HUES64 (cell line): ENCODE data around the gene ANKFY1.
"Not testable (repeated sequence)": the region's sequence is repeated elsewhere in the genome, so short reads cannot be mapped to it uniquely, and the experiment has no call there.

Source experiments
- H3K27ac ChIP-seq: 2 replicates; pipeline ENCODE4 v1.7.0; 2013; ENCODE audit warnings: low read depth, low read length, inconsistent platforms
- H3K27me3 ChIP-seq: 2 replicates; pipeline ENCODE4 v1.6.1; 2013; ENCODE audit warnings: mild to moderate bottlenecking, low read length; ENCODE audit not compliant: insufficient read depth
- H3K36me3 ChIP-seq: 2 replicates; pipeline ENCODE4 v1.6.1; 2013; ENCODE audit warnings: mild to moderate bottlenecking, low read length; ENCODE audit not compliant: insufficient read depth
- H3K4me1 ChIP-seq: 2 replicates; pipeline ENCODE4 v1.6.1; 2013; ENCODE audit warnings: mild to moderate bottlenecking, low read length, moderate library complexity; ENCODE audit not compliant: insufficient read depth
- H3K4me3 ChIP-seq: 2 replicates; pipeline ENCODE4 v1.5.1; 2013; ENCODE audit warnings: mild to moderate bottlenecking, low read length, moderate library complexity
- H3K9ac ChIP-seq: 2 replicates; pipeline ENCODE4 v1.6.1; 2013; ENCODE audit warnings: mild to moderate bottlenecking, low read depth, low read length
- H3K9me3 ChIP-seq: 2 replicates; pipeline ENCODE4 v1.6.1; 2013; ENCODE audit warnings: low read depth, low read length; ENCODE audit not compliant: insufficient read depth
- WGBS: fragments of 150-250, 120-280 bp; methylation state at CpG from one replicate; pipeline ENCODE4 v1.1.7; 2013; ENCODE audit warnings: missing lambda C conversion rate; 5-methylcytosine and 5-hydroxymethylcytosine counted together

ANKFY1 gene

GRCh38 chr17:4195306-4195705 lies 68.5 kb downstream of the ANKFY1 start:
- Histone ChIP-seq H3K4me3 (no peak overlapping the region), H3K27me3 (no peaks in the 10 kb centered on the region), H3K9ac (no peak overlapping the region; the same call in 1 of the 2 replicates), H3K9me3 (no peaks in the 10 kb centered on the region), H3K36me3 (peaks cover 67% of the 10 kb centered on the region), H3K4me1 (peaks cover 3% of the 10 kb centered on the region; the same call in 1 of the 2 replicates), H3K27ac (no peak overlapping the region)
- 94% methylated on average over 10 of the region's 10 CpGs for WGBS

- peaks cover 71% of the 10 kb centered on the region for H3K36me3 ChIP-seq
- H3K4me1 ChIP-seq: peaks cover 3% of the 10 kb centered on the region; the same call in 1 of the 2 replicates
- H3K9me3 ChIP-seq: no peaks in the 10 kb centered on the region
- no peak overlapping the region for H3K4me3 ChIP-seq
- no peak overlapping the region for H3K27ac ChIP-seq
- H3K9ac ChIP-seq: no peak overlapping the region
- 97% methylated on average over 15 of the region's 15 CpGs for WGBS
- H3K27me3 ChIP-seq: no peaks in the 10 kb centered on the region
These were observed 69.0 kb downstream of the ANKFY1 start for GRCh38 chr17:4194796-4195195.

- Histone ChIP-seq H3K4me1 (peaks cover 12% of the 10 kb centered on the region; the same call in 1 of the 2 replicates), H3K36me3 (peaks cover 73% of the 10 kb centered on the region)
- 97% methylated on average over 7 of the region's 7 CpGs for WGBS
- not testable (repeated sequence) for H3K4me3 ChIP-seq, H3K9me3 ChIP-seq, H3K9ac ChIP-seq, H3K27ac ChIP-seq, H3K27me3 ChIP-seq
These were observed 73.0 kb downstream of the ANKFY1 start for GRCh38 chr17:4190791-4191190.

GRCh38 chr17:4189280-4189679 lies 74.5 kb downstream of the ANKFY1 start:
- no peaks in the 10 kb centered on the region for H3K9me3 ChIP-seq
- WGBS: 97% methylated on average over 10 of the region's 10 CpGs
- peaks cover 9% of the 10 kb centered on the region; the same call in 1 of the 2 replicates for H3K4me1 ChIP-seq
- no peaks in the 10 kb centered on the region for H3K27me3 ChIP-seq
- H3K36me3 ChIP-seq: peaks cover 69% of the 10 kb centered on the region
- H3K9ac ChIP-seq: no peak overlapping the region
- no peak overlapping the region for H3K27ac ChIP-seq
- H3K4me3 ChIP-seq: no peak overlapping the region

- peaks cover 9% of the 10 kb centered on the region; the same call in 1 of the 2 replicates for H3K4me1 ChIP-seq
- H3K4me3 ChIP-seq: no peak overlapping the region
- no peaks in the 10 kb centered on the region for H3K9me3 ChIP-seq
- peaks cover 72% of the 10 kb centered on the region for H3K36me3 ChIP-seq
- no peaks in the 10 kb centered on the region for H3K27me3 ChIP-seq
- WGBS: 97% methylated on average over 9 of the region's 9 CpGs
- H3K9ac ChIP-seq: no peak overlapping the region
- no peak overlapping the region for H3K27ac ChIP-seq
These were observed 75.7 kb downstream of the ANKFY1 start for GRCh38 chr17:4188076-4188475.

- Histone ChIP-seq H3K4me3 (no peak overlapping the region), H3K27me3 (no peaks in the 10 kb centered on the region), H3K9me3 (no peaks in the 10 kb centered on the region), H3K27ac (peak overlapping the region; percentile 33; the same call in 1 of the 2 replicates), H3K36me3 (peaks cover 75% of the 10 kb centered on the region), H3K4me1 (peaks cover 9% of the 10 kb centered on the region; the same call in 1 of the 2 replicates), H3K9ac (no peak overlapping the region)
- 75% methylated on average over 6 of the region's 6 CpGs for WGBS
These were observed 76.7 kb downstream of the ANKFY1 start for GRCh38 chr17:4187076-4187475.

- Histone ChIP-seq H3K27me3 (no peaks in the 10 kb centered on the region), H3K36me3 (peaks cover 81% of the 10 kb centered on the region), H3K9ac (no peak overlapping the region; the same call in 1 of the 2 replicates), H3K4me3 (no peak overlapping the region), H3K4me1 (peaks cover 9% of the 10 kb centered on the region; the same call in 1 of the 2 replicates), H3K9me3 (no peaks in the 10 kb centered on the region), H3K27ac (peak overlapping the region; percentile 32)
- WGBS: 81% methylated on average over 8 of the region's 8 CpGs
These were observed 77.4 kb downstream of the ANKFY1 start for GRCh38 chr17:4186357-4186881.

GRCh38 chr17:4185656-4186055 lies 78.1 kb downstream of the ANKFY1 start:
- H3K27ac ChIP-seq: no peak overlapping the region
- H3K9me3 ChIP-seq: no peaks in the 10 kb centered on the region
- H3K27me3 ChIP-seq: no peaks in the 10 kb centered on the region
- peaks cover 85% of the 10 kb centered on the region for H3K36me3 ChIP-seq
- no peak overlapping the region for H3K4me3 ChIP-seq
- no peak overlapping the region for H3K9ac ChIP-seq
- 98% methylated on average over 14 of the region's 15 CpGs for WGBS
- peaks cover 9% of the 10 kb centered on the region; the same call in 1 of the 2 replicates for H3K4me1 ChIP-seq

GRCh38 chr17:4184811-4185210 lies 79.0 kb downstream of the ANKFY1 start:
- peaks cover 9% of the 10 kb centered on the region; the same call in 1 of the 2 replicates for H3K4me1 ChIP-seq
- no peak overlapping the region for H3K27ac ChIP-seq
- H3K36me3 ChIP-seq: peaks cover 82% of the 10 kb centered on the region
- H3K27me3 ChIP-seq: no peaks in the 10 kb centered on the region
- H3K4me3 ChIP-seq: no peak overlapping the region
- no peaks in the 10 kb centered on the region for H3K9me3 ChIP-seq
- H3K9ac ChIP-seq: no peak overlapping the region
- 94% methylated on average over 18 of the region's 18 CpGs for WGBS

GRCh38 chr17:4182043-4182442 lies 81.7 kb downstream of the ANKFY1 start:
- no peaks in the 10 kb centered on the region for H3K27me3 ChIP-seq
- H3K9me3 ChIP-seq: no peaks in the 10 kb centered on the region
- peaks cover 91% of the 10 kb centered on the region for H3K36me3 ChIP-seq
- no peak overlapping the region for H3K4me3 ChIP-seq
- WGBS: 91% methylated on average over 8 of the region's 8 CpGs
- H3K4me1 ChIP-seq: peaks cover 4% of the 10 kb centered on the region; the same call in 1 of the 2 replicates
- no peak overlapping the region for H3K27ac ChIP-seq
- H3K9ac ChIP-seq: no peak overlapping the region

GRCh38 chr17:4180791-4181190 lies 83.0 kb downstream of the ANKFY1 start:
- H3K9me3 ChIP-seq: no peaks in the 10 kb centered on the region
- H3K27me3 ChIP-seq: no peaks in the 10 kb centered on the region
- 92% methylated on average over 8 of the region's 8 CpGs for WGBS
- no peak overlapping the region for H3K9ac ChIP-seq
- no peak overlapping the region for H3K27ac ChIP-seq
- no peaks in the 10 kb centered on the region for H3K4me1 ChIP-seq
- H3K36me3 ChIP-seq: peaks cover 92% of the 10 kb centered on the region
- no peak overlapping the region for H3K4me3 ChIP-seq

GRCh38 chr17:4179071-4179470 lies 84.7 kb downstream of the ANKFY1 start:
- Histone ChIP-seq H3K27me3 (no peaks in the 10 kb centered on the region), H3K9me3 (no peaks in the 10 kb centered on the region), H3K36me3 (peaks cover 94% of the 10 kb centered on the region), H3K27ac (no peak overlapping the region), H3K4me3 (no peak overlapping the region), H3K9ac (no peak overlapping the region), H3K4me1 (no peaks in the 10 kb centered on the region)
- WGBS: 95% methylated on average over 7 of the region's 7 CpGs
